PC-3 (cell line): ENCODE data around the gene TCOF1. TPM values are rescaled to one million over a fixed set of nuclear protein-coding genes. Genes with fewer than 3 reads are reported as not detected.

ENCODE experiments used
- ATAC-seq: fragments of 200-7000 bp; cut with Tn5 transposase; 2 replicates; pipeline ENCODE4 v1.9.1; 2020; ENCODE audit warnings: mild to moderate bottlenecking, moderate library complexity
- BruUV-seq: library from RNA; stranded (reverse); fragments of 400-500 nt; replicated peaks from 2 replicates; lab custom pipeline; 2021; lab: Mats Ljungman, UMichigan
- CTCF ChIA-PET: fragments of 300-600 bp; sonication (Branson Sonifier 250); formaldehyde crosslinking; loops from one replicate; lab custom pipeline; 2022; ENCODE audit warnings: antibody characterized with exemption; lab: Charles Lee
- POLR2A ChIA-PET: fragments of 300-600 bp; sonication (Branson Sonifier 250); formaldehyde crosslinking; loops from one replicate; lab custom pipeline; 2022; ENCODE audit warnings: antibody characterized with exemption; ENCODE audit not compliant: unreplicated experiment; lab: Charles Lee
- DNase-seq: peaks from one replicate; pipeline ENCODE4 v3.0.0-alpha.2; 2015
- H2AFZ ChIP-seq: fragments of 300-600 bp; sonication (generic); 2 replicates; pipeline ENCODE4 v1.6.0; 2016; ENCODE audit warnings: antibody characterized with exemption, low read length
- H3F3A ChIP-seq: fragments of 300-600 bp; sonication (generic); one replicate; pipeline ENCODE4 v1.6.0; 2017; ENCODE audit warnings: antibody characterized with exemption, low read length, control low read depth, mild to moderate bottlenecking; ENCODE audit not compliant: unreplicated experiment
- H3K27ac ChIP-seq: fragments of 300-600 bp; sonication (generic); 2 replicates; pipeline ENCODE4 v1.5.1; 2016; ENCODE audit warnings: mild to moderate bottlenecking, low read length
- H3K27me3 ChIP-seq: fragments of 300-600 bp; sonication (generic); 2 replicates; pipeline ENCODE4 v1.6.1; 2016; ENCODE audit warnings: low read length, mixed read lengths
- H3K36me3 ChIP-seq: fragments of 300-600 bp; sonication (generic); 2 replicates; pipeline ENCODE4 v1.6.1; 2016; ENCODE audit warnings: low read depth, mixed run types, low read length, mixed read lengths
- H3K4me1 ChIP-seq: fragments of 300-600 bp; sonication (generic); 2 replicates; pipeline ENCODE4 v1.5.1; 2016; ENCODE audit warnings: low read length; ENCODE audit not compliant: insufficient read depth
- H3K4me2 ChIP-seq: fragments of 300-600 bp; sonication (generic); 2 replicates; pipeline ENCODE4 v1.6.0; 2016; ENCODE audit warnings: low read length
- H3K4me3 ChIP-seq: fragments of 300-600 bp; sonication (generic); 2 replicates; pipeline ENCODE4 v1.5.1; 2016; ENCODE audit warnings: mild to moderate bottlenecking, low read length, mixed read lengths
- H3K79me2 ChIP-seq: fragments of 300-600 bp; sonication (generic); 2 replicates; pipeline ENCODE4 v1.6.1; 2017; ENCODE audit warnings: low read length, mixed read lengths
- H3K9ac ChIP-seq: fragments of 300-600 bp; sonication (generic); 2 replicates; pipeline ENCODE4 v1.6.0; 2016; ENCODE audit warnings: mild to moderate bottlenecking, low read length
- H3K9me2 ChIP-seq: fragments of 300-600 bp; sonication (generic); replicated peaks from 2 replicates; pipeline ENCODE4 v1.6.1; 2016; ENCODE audit warnings: mixed run types, low read length, mixed read lengths
- H3K9me3 ChIP-seq: fragments of 300-600 bp; sonication (generic); 2 replicates; pipeline ENCODE4 v1.6.1; 2016; ENCODE audit warnings: low read length, mixed read lengths
- H4K20me1 ChIP-seq: fragments of 300-600 bp; sonication (generic); 2 replicates; pipeline ENCODE4 v1.6.1; 2016; ENCODE audit warnings: low read length, mixed read lengths
- EZH2 ChIP-seq: fragments of 300-600 bp; sonication (generic); IDR thresholded peaks from one replicate; pipeline ENCODE4 v1.6.1; 2017; ENCODE audit warnings: antibody characterized with exemption, mild to moderate bottlenecking, low read length; ENCODE audit not compliant: unreplicated experiment
- EZH2phosphoT487 ChIP-seq: fragments of 300-600 bp; sonication (generic); IDR thresholded peaks from 2 replicates; pipeline ENCODE4 v1.6.1; 2018; ENCODE audit warnings: mild to moderate bottlenecking, antibody characterized with exemption, low read length, borderline replicate concordance
- intact Hi-C: fragments of 100-400 bp; cut with micrococcal nuclease; formaldehyde crosslinking; loops from 2 replicates; pipeline ENCODE4 v1.9.0; 2023
- total RNA-seq: library from RNA; depleted of rRNA; stranded (reverse); fragments of >200 nt; gene quantifications from 2 replicates; pipeline ENCODE4 v1.2.3, GENCODE V29; 2014
- TF ChIP-seq, protein P1 (sequence below): fragments of 300-600 bp; sonication (generic); conservative IDR thresholded peaks from 2 replicates; pipeline ENCODE4 v1.5.1; 2017; ENCODE audit warnings: antibody characterized with exemption, low read depth, mild to moderate bottlenecking, low read length

TCOF1 gene
- total RNA-seq, 1 experiment from 2014 or later: 113 TPM

GRCh38 chr5:150406723-150407095 is 49.2 kb downstream of the TCOF1 start:
- Histone ChIP-seq H3K4me1 (no peaks in the 10 kb centered on the region; the same call in 1 of the 2 replicates), H3K4me2 (no peak overlapping the region), H3K9ac (no peak overlapping the region), H2AFZ (no peak overlapping the region), H3K4me3 (no peak overlapping the region), H3K36me3 (no peaks in the 10 kb centered on the region), H3K79me2 (no peaks in the 10 kb centered on the region), H4K20me1 (no peaks in the 10 kb centered on the region), H3K9me3 (no peaks in the 10 kb centered on the region), H3K27me3 (no peaks in the 10 kb centered on the region), H3K27ac (no peak overlapping the region), H3F3A (no peaks in the 10 kb centered on the region), H3K9me2 (no peaks in the 10 kb centered on the region)
- ChIA-PET POLR2A (no interaction called here), CTCF (no interaction called here)
- TF ChIP-seq EZH2: no peak
- BruUV-seq: no TSS peak
- no peak for ATAC-seq
- no peak for DNase-seq
- intact Hi-C loops: no loop called here

DNA sequence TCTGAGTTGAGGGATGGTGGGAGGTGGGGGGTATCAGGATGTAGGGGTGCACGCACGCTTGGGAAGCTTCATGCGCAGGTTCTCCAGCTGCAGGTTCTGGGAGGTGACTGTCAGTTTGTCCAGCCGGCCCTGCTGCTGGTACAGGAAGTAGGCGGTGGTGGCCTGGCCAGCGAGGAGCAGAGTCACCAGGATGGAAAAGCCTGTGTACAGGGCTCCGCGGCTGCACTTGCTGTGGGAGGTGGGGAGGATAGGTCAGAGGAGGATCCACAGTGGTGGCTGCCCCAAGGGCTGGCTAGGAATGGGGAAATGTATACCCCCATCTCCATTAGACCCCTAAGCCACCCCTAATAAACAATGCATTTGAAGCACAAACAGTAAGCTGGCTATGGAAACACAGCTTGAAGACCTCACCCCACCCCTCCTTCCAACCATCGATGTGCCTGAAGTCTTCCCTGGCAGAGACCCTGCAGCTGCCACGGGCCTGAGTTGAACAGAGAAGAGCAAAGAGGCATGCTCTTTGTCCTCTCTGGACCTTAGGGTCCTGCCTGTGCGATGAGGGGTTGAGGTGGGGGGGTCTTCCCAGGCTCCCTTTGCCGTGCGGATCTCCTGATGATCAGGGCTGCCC is 49.7 kb downstream of the TCOF1 start:
- Histone ChIP-seq H3K4me3 (no peak overlapping the region), H3K36me3 (no peaks in the 10 kb centered on the region), H3K9me2 (no peaks in the 10 kb centered on the region), H3K9me3 (no peaks in the 10 kb centered on the region), H2AFZ (no peak overlapping the region), H3K4me1 (no peaks in the 10 kb centered on the region; the same call in 1 of the 2 replicates), H3K27me3 (no peaks in the 10 kb centered on the region), H3K27ac (no peak overlapping the region), H3F3A (no peaks in the 10 kb centered on the region), H3K4me2 (no peak overlapping the region), H3K79me2 (no peaks in the 10 kb centered on the region), H3K9ac (no peak overlapping the region), H4K20me1 (no peaks in the 10 kb centered on the region)
- intact Hi-C loops: no loop called here
- TF ChIP-seq, protein P1, sequence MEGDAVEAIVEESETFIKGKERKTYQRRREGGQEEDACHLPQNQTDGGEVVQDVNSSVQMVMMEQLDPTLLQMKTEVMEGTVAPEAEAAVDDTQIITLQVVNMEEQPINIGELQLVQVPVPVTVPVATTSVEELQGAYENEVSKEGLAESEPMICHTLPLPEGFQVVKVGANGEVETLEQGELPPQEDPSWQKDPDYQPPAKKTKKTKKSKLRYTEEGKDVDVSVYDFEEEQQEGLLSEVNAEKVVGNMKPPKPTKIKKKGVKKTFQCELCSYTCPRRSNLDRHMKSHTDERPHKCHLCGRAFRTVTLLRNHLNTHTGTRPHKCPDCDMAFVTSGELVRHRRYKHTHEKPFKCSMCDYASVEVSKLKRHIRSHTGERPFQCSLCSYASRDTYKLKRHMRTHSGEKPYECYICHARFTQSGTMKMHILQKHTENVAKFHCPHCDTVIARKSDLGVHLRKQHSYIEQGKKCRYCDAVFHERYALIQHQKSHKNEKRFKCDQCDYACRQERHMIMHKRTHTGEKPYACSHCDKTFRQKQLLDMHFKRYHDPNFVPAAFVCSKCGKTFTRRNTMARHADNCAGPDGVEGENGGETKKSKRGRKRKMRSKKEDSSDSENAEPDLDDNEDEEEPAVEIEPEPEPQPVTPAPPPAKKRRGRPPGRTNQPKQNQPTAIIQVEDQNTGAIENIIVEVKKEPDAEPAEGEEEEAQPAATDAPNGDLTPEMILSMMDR: no peak
- TF ChIP-seq EZH2: no peak
- TF ChIP-seq EZH2phosphoT487: no peak
- DNase-seq (no peak), ATAC-seq (no peak)
- ChIA-PET CTCF (no interaction called here), POLR2A (no interaction called here)
- BruUV-seq: no TSS peak

GRCh38 chr5:150408231-150408943 is 50.9 kb downstream of the TCOF1 start:
- Histone ChIP-seq H3F3A (no peaks in the 10 kb centered on the region), H2AFZ (no peak overlapping the region), H3K4me2 (no peak overlapping the region), H3K9me3 (no peaks in the 10 kb centered on the region), H3K4me3 (no peak overlapping the region), H3K9ac (no peak overlapping the region), H4K20me1 (no peaks in the 10 kb centered on the region), H3K9me2 (no peaks in the 10 kb centered on the region), H3K36me3 (no peaks in the 10 kb centered on the region), H3K27me3 (no peaks in the 10 kb centered on the region), H3K27ac (no peak overlapping the region), H3K79me2 (no peaks in the 10 kb centered on the region), H3K4me1 (no peaks in the 10 kb centered on the region; the same call in 1 of the 2 replicates)
- TF ChIP-seq, protein P1: no peak
- TF ChIP-seq EZH2phosphoT487 (no peak), EZH2 (no peak)
- ChIA-PET CTCF (no interaction called here), POLR2A (no interaction called here)
- DNase-seq: no peak
- no peak for ATAC-seq
- no TSS peak for BruUV-seq
- intact Hi-C loops: no loop called here
